ENCODE measurements around the gene POLR1E. TPM values are rescaled to one million over a fixed set of nuclear protein-coding genes. Genes with fewer than 3 reads are reported as not detected.

Gene POLR1E
- total RNA-seq, 1 experiment from 2014 or later = 60.9 TPM

GRCh38 chr9:37528652-37529471 is 43.1 kb downstream of the POLR1E start:
- RAD21 ChIA-PET (ENCODE audit: low non-redundant PET in 1 of 2, low total read pairs in 2 of 2, uncharacterized antibody in 2 of 2, unreplicated experiment in 2 of 2) = no interaction called here
- no peak for TF ChIP-seq EGR1 (IDR thresholded peaks at IDR 0.05; ENCODE audit: low read depth)
- no peak for TF ChIP-seq EZH2phosphoT487 (IDR thresholded peaks at IDR 0.05; ENCODE audit: borderline replicate concordance)
- TF ChIP-seq, protein P1, sequence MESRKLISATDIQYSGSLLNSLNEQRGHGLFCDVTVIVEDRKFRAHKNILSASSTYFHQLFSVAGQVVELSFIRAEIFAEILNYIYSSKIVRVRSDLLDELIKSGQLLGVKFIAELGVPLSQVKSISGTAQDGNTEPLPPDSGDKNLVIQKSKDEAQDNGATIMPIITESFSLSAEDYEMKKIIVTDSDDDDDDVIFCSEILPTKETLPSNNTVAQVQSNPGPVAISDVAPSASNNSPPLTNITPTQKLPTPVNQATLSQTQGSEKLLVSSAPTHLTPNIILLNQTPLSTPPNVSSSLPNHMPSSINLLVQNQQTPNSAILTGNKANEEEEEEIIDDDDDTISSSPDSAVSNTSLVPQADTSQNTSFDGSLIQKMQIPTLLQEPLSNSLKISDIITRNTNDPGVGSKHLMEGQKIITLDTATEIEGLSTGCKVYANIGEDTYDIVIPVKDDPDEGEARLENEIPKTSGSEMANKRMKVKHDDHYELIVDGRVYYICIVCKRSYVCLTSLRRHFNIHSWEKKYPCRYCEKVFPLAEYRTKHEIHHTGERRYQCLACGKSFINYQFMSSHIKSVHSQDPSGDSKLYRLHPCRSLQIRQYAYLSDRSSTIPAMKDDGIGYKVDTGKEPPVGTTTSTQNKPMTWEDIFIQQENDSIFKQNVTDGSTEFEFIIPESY (IDR thresholded peaks at IDR 0.05; ENCODE audit: extremely low read depth, insufficient replicate concordance, low read length) = no peak
- TF ChIP-seq, protein P2, sequence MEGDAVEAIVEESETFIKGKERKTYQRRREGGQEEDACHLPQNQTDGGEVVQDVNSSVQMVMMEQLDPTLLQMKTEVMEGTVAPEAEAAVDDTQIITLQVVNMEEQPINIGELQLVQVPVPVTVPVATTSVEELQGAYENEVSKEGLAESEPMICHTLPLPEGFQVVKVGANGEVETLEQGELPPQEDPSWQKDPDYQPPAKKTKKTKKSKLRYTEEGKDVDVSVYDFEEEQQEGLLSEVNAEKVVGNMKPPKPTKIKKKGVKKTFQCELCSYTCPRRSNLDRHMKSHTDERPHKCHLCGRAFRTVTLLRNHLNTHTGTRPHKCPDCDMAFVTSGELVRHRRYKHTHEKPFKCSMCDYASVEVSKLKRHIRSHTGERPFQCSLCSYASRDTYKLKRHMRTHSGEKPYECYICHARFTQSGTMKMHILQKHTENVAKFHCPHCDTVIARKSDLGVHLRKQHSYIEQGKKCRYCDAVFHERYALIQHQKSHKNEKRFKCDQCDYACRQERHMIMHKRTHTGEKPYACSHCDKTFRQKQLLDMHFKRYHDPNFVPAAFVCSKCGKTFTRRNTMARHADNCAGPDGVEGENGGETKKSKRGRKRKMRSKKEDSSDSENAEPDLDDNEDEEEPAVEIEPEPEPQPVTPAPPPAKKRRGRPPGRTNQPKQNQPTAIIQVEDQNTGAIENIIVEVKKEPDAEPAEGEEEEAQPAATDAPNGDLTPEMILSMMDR (IDR thresholded peaks at IDR 0.05 in 2 of 3, conservative IDR thresholded peaks at IDR 0.05 in 1 of 3; ENCODE audit: borderline replicate concordance in 1 of 3, insufficient read depth in 1 of 3, low read depth in 2 of 3, low read length in 2 of 3) = no peak
- no peak for TF ChIP-seq SRF (IDR thresholded peaks at IDR 0.05; ENCODE audit: low read depth)
- no peak for TF ChIP-seq REST (IDR thresholded peaks at IDR 0.05; ENCODE audit: low read depth)
- TF ChIP-seq SP1 (IDR thresholded peaks at IDR 0.05; ENCODE audit: low read depth) = no peak
- no peak for TF ChIP-seq ZNF274 (IDR thresholded peaks at IDR 0.05; ENCODE audit: low read depth, low read length)
- TF ChIP-seq JUND (IDR thresholded peaks at IDR 0.05) = no peak
- TF ChIP-seq YY1 (IDR thresholded peaks at IDR 0.05; ENCODE audit: extremely low read depth, insufficient replicate concordance, low read depth, low read length) = no peak
- no peak for TF ChIP-seq MAX (IDR thresholded peaks at IDR 0.05)
- TF ChIP-seq TCF7L2 (IDR thresholded peaks at IDR 0.05; ENCODE audit: borderline replicate concordance, extremely low read depth, insufficient read depth, insufficient read length) = no peak
- TF ChIP-seq RAD21 (IDR thresholded peaks at IDR 0.05; ENCODE audit: low read depth) = no peak
- no peak for TF ChIP-seq ATF3 (IDR thresholded peaks at IDR 0.05)
- no TSS peak for BruUV-seq (replicated peaks)

More at GRCh38 chr9:37528652-37529471, 43.1 kb downstream of the POLR1E start:
- intact Hi-C loops (cut with micrococcal nuclease) = no loop called here
- H3K9me3 ChIP-seq (ENCODE audit: control insufficient read depth in 1 of 2, insufficient read depth in 1 of 2, low read depth in 1 of 2, low read length in 2 of 2) = no peaks in the 10 kb centered on the region
- no peak overlapping the region for H3K4me3 ChIP-seq (replicated peaks in 1 of 2; ENCODE audit: low read depth in 1 of 2, low read length in 2 of 2)
- no peaks in the 10 kb centered on the region for H4K20me1 ChIP-seq (ENCODE audit: insufficient read depth)
- ATAC-seq = no peak
- H2AFZ ChIP-seq (ENCODE audit: low read depth, low read length, poor library complexity, severe bottlenecking) = no peak overlapping the region
- ChIA-PET CTCF (no interaction called here), POLR2A (no interaction called here)
- no peaks in the 10 kb centered on the region for H3K4me1 ChIP-seq (ENCODE audit: control insufficient read depth in 1 of 2, insufficient read depth in 2 of 2, low read length in 2 of 2)
- H3K4me2 ChIP-seq (ENCODE audit: low read length) = no peak overlapping the region
- no peaks in the 10 kb centered on the region for H3K9me2 ChIP-seq (ENCODE audit: insufficient read depth)
- no peak for DNase-seq (ENCODE audit: low read depth, low spot score)
- H3K27ac ChIP-seq (ENCODE audit: low read depth, low read length) = no peak overlapping the region
- H3K27me3 ChIP-seq (ENCODE audit: insufficient read depth, low read length) = no peaks in the 10 kb centered on the region
- H3K79me2 ChIP-seq (ENCODE audit: insufficient read depth, low read length) = no peaks in the 10 kb centered on the region
- H3K36me3 ChIP-seq (ENCODE audit: control insufficient read depth in 1 of 2, insufficient read depth in 2 of 2, low read length in 2 of 2) = no peaks in the 10 kb centered on the region
- H3K9ac ChIP-seq (ENCODE audit: low read length) = no peak overlapping the region
